Measurements from ENCODE around the gene TAGLN2.

Gene TAGLN2

GRCh38 chr1:159897962-159898361 lies 27.3 kb downstream of the TAGLN2 start:
- no peak for DNase-seq

DNA sequence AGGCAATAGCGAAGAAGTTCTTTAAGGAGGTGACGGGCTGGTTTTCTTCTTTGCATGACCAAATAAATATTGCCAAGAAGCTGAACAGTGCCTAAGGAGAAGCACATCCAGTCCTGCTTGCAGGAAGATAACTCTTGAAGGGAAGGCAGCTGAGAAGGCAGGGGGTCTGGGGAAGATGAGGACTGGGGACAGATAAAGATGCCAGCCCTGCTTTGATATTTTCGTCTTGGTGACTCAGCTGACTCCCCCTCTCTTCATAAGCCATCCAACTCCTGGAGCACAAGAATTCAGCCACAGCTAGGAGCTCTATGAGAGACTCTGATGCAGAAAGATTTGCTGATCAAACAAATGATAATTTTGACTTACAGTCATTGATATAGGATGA lies 28.8 kb downstream of the TAGLN2 start:
- no peak for DNase-seq

GRCh38 chr1:159895836-159896545 lies 29.3 kb downstream of the TAGLN2 start:
- no peak for DNase-seq

GRCh38 chr1:159895286-159895685 lies 30.0 kb downstream of the TAGLN2 start:
- no peak for DNase-seq

DNA sequence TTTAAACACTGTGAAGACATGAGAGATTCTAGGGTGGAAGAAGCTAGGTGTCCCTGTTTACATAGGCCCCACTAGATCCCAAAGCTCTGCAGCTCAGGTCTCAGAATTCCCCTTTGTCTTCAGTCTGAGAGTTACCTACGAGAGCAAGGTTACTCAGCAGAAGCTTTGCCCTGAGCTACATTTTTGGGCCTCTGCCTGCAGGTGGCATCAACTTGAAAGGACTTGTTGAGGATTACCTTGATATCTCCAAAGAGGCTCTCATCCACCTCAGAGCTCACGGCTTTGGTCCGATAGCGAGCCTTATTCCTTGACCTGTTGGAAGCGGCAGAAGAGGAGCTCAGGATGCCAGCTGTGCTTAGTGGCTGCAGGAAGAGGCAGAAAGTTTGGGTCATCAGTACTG lies 32.4 kb downstream of the TAGLN2 start:
- DNase-seq: no peak

DNA sequence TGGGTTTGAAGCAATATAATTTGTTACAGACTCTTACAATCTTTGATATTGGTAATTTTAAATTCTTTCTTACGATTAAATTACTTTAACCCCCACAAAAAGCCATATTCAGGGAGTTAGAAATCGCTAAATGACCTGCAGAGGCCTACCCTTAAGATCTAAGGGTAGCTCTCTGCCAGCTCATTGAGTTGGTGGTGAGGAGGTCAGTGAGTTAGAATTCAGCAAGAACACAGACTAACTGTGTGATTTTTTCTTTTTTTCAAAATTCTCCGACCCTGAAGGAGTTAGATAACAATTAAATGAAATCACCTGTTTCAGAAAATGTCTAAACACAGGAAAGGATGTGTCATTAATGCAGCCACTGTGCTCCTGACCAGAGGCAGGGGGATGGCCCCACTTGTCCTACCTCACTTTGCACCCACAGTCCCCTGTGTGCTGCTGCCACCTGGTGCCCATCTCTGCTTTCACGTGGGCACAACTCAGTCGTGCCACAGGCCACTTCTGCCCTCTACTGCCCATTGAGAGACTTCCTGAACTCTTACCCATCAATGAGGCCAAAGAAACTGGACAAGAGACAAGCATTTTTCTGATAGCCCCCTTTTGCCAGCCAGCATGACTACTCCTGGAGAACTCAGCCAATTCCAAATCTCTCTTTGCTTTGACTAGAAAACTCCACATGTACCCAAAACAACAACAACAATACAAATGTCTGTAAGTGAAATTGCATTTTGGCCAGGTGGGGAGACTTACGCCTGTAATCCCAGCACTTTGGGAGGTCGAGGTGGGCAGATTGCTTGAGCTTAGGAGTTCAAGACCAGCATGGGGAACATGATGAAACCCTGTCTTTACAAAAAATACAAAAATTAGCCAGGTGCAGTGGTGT lies 33.8 kb downstream of the TAGLN2 start:
- peak; percentile 70 for DNase-seq

DNA sequence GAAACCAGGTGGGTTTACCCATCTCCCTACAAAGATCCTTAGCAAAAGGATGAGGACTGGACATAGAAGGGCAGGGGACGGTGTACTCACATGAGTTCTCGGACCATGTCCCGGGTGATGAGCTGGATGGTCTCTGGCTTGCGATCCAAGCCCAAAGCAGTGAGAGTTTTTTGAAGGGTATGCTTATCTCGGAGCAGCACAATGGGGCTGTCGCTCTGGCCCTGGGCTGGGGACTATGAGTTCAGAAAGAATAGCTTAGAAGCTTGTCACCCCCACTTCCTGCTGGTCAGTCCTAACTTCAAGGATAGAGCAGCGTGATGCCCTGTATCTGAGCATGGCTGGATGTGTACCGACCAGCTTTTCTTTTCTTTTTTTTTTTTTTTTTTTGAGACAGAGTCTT lies 34.9 kb downstream of the TAGLN2 start:
- no peak for DNase-seq

GRCh38 chr1:159889821-159890252 lies 35.5 kb downstream of the TAGLN2 start:
- no peak for DNase-seq

DNA sequence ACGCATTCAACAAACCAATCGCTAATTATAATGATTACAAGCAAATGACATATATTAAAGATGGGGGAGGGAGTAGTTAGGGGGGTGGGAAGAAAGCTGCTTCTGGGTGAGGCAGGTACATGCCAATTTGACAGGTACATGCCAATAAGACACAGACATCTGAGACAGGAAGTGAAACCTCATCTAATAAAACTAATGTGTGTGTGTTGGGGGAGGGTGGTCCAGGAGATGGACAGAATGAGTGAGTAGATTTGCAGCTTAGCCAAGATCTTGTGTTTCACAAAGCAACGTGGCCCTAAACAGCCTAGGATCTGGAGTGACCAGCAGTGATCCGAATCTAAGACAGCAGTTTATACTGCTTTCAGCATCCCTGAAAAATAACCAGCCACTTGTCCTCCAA lies 36.1 kb downstream of the TAGLN2 start:
- DNase-seq: no peak

GRCh38 chr1:159884296-159884695 lies 41.0 kb downstream of the TAGLN2 start:
- DNase-seq: no peak

DNA sequence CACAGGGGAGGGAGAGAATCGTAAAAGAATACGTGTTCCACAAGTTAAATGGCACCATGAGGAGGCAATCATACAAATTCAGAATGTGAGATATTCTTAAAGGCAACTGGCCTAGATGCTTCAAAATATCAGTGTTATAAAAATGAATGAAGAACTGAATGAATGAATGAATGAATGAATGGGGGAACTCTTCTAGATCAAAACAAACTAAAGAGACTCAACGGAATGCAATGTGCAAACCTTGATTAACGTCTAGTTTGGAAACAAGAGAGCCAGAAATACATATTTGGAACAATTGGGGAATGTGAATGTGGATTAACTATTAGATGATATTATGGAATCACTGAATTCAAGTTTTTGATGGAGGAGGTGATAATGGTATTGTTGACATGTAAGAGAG lies 42.2 kb downstream of the TAGLN2 start:
- no peak for DNase-seq

DNA sequence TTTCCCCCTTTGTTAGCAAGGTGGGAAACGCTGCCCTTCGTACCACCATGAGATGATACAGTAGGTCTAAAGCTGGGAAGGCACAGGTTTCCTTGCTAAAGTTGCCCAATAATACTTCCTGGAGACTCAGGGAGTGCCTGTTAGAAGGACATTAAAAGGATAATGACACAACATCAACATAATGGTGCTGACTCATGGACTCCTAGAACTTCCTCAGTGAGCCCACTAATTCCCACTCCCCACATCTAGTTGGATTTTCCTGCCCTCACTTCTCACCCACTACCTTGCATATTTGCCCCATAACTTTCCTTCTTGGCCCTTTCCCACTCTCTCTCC lies 42.8 kb downstream of the TAGLN2 start:
- no peak for DNase-seq

DNA sequence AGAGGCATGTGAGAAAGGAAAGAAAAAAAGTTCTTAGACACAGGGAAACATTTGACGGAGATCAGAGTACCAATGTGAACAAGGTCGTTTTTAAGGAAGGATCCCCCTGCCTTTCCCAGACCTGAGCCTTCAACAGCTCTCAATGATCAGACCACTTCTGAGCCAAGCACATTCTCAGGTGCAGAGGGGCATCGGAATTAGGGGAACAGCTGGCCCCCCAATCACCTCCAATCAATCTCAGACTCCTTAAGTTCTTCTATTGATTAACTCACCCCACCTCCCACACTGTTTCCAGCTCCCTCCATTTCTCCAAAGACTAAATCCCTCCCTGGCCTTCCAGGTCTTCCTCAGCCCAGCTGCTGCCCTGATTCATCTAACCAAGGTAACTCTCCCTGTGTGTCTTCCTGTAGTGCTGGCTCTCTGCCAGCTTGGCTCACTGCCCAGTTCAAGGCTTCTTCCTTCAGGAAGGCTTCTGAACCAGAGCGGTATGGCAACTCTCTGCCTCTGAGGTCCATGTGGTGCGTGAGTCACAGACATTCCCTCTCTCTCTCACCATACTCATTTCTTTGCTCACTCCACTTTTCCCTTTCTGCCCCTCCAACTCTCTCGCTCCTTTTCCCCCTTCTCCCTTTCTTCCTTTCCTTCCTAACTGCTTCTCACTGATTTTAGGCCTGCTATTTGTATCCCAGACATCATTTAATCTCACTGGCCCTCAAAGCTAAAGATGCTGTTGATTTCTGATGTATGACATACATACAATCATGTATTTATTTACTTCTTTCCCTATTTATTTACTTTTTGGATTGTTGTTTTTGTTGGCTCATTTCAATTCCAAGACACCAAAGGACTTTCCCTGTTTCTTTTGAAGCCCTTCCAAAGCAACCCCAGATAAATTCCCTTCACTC lies 43.4 kb downstream of the TAGLN2 start:
- DNase-seq: peak; percentile 75

- DNase-seq: no peak
Measured at GRCh38 chr1:159880430-159880829, 44.9 kb downstream of the TAGLN2 start.

DNA sequence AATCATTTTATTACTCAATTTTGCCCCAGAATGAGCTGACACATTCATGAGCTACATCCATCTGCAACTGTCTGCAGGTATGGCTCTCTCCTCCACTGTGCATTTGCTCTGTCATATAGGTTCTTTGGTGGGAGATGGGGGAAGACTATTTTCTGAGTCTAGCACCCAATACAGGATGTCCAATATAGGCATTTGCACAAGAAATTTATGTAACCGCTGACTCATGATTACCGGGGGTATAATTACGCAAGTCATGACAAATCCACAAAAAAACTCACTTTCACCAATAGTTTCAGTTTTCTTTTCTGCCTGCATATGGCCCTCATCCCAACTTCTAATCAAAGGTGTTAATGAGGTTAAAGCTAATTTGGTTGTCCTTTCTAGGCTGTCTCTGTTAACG lies 45.3 kb downstream of the TAGLN2 start:
- DNase-seq: no peak

- no peak for DNase-seq
Measured at GRCh38 chr1:159879136-159879535, 46.2 kb downstream of the TAGLN2 start.

- DNase-seq: no peak
Measured at GRCh38 chr1:159877695-159878444, 47.4 kb downstream of the TAGLN2 start.

GRCh38 chr1:159873530-159874143 lies 51.7 kb downstream of the TAGLN2 start:
- DNase-seq: no peak

GRCh38 chr1:159872891-159873290 lies 52.4 kb downstream of the TAGLN2 start:
- no peak for DNase-seq

DNA sequence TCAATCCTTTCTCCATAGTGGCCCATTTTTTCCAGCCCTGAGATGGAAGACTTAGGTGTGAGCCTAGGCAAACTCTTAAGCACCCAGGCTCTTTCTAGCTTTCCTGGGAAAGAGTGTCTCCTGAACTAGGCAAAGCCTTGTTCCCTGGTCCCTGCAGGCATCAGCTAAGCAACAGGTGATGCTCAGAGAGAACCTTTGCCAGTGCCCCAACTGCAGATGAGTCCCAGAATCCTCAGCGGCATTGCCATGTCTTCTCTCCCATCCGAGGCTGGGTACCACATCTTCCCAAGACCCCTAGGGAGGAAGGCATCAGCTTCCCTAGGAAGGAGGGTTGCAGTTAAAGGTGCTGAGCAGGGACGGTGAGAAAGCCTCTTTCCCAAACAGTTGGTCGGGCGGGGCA lies 54.6 kb downstream of the TAGLN2 start:
- DNase-seq: no peak

DNA sequence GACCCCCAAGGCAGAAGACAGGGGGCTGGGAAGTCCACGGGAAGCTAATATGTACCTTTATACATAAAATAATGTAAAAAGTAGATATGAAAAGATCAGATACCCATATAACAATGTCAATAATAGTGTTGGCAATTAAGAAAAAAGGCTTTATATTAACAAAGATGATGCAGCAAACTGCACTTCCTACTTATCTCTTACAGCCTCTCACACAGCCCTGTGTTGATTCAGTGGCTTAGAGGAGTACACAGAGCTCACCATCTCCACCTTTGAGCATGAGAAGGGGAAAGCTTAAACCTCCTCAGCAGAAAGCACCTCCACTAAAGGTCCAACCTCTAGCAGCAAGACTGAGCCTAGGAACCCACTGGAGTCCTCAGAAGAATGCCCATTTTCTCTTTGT lies 55.7 kb downstream of the TAGLN2 start:
- DNase-seq: no peak

- no peak for DNase-seq
Measured at GRCh38 chr1:159869173-159869572, 56.1 kb downstream of the TAGLN2 start.

Data from SHP77 treated with DMSO at 0.1 percent for 48 hours (cell line).